Activated naive CD8-positive, alpha-beta T cell (primary cell): ENCODE data around the gene CLEC2D.
A peak's percentile ranks its signal among the peaks of the same experiment; 100 is the strongest.
"Not testable (repeated sequence)": the region's sequence is repeated elsewhere in the genome, so short reads cannot be mapped to it uniquely, and the experiment has no call there.

ENCODE experiments used
- H3K27ac Mint-ChIP-seq: one replicate; pipeline ENCODE4 v1.8.0; 2021; ENCODE audit warnings: mixed read lengths
- H3K27me3 Mint-ChIP-seq: one replicate; pipeline ENCODE4 v1.8.0; 2021; ENCODE audit warnings: mixed read lengths
- H3K36me3 Mint-ChIP-seq: one replicate; pipeline ENCODE4 v1.8.0; 2021; ENCODE audit warnings: mixed read lengths
- H3K4me1 Mint-ChIP-seq: one replicate; pipeline ENCODE4 v1.8.0; 2021; ENCODE audit warnings: low read depth, mixed read lengths
- H3K4me3 Mint-ChIP-seq: one replicate; pipeline ENCODE4 v1.8.0; 2021; ENCODE audit warnings: mild to moderate bottlenecking, mixed read lengths
- H3K9me3 Mint-ChIP-seq: one replicate; pipeline ENCODE4 v1.8.0; 2021; ENCODE audit warnings: low read depth, mixed read lengths

Gene CLEC2D

DNA sequence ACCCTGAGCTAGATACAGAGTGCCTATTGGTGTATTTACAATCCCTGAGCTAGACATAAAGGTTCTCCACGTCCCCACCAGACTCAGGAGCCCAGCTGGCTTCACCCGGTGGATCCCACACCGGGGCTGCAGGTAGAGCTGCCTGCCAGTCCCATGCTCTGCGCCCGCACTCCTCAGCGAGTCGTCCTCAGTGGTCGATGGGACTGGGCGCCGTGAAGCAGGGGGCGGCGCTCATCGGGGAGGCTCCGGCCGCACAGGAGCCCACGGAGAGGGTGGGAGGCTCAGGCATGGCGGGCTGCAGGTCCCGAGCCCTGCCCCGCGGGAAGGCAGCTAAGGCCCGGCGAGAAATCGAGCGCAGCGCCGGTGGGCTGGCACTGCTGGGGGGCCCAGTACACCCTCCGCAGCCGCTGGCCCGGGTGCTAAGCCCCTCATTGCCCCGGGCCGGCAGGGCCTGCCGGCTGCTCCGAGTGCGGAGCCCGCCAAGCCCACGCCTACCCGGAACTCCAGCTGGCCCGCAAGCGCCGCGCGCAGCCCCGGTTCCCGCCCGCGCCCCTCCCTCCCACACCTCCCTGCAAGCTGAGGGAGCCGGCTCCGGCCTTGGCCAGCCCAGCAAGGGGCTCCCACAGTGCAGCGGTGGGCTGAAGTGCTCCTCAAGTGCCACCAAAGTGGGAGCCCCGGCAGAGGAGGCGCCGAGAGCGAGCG is 70.0 kb downstream of the CLEC2D start:
- H3K27ac Mint-ChIP-seq, H3K9me3 Mint-ChIP-seq, H3K36me3 Mint-ChIP-seq, H3K27me3 Mint-ChIP-seq, H3K4me3 Mint-ChIP-seq: not testable (repeated sequence)
- peaks cover 73% of the 10 kb centered on the region for H3K4me1 Mint-ChIP-seq

DNA sequence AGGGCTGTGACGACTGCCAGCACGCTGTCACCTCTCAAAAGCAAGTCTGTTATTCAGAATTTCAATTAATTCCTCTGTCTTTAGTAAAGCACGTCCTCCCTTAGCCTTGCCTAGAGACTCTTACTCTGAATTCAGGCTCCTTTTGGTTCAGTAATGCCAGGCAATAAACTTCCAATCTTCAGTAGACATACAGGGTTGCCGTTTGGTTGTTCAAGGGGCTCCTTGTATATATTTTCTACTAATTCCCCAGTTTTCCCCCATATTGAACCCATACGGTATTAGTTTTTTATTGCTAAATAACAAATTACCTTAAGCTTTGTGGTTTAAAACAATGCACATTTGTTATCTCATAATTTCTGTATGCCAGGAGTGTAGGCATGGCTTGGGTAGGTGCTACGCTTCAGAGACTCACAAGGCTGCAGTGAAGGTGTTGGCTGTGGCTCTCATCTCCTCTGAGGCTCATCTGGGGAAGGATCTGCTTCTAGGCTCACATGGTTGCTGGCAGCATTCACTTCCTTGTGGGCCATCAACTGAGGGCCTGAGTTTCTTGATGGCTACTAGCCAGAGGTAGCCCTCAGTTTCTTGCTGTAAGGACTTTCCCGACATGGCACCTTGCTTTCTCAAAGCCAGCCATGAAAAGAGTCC is 70.7 kb downstream of the CLEC2D start:
- Mint-ChIP-seq H3K27me3 (no peaks in the 10 kb centered on the region), H3K9me3 (peaks cover 4% of the 10 kb centered on the region), H3K27ac (peak overlapping the region; percentile 64), H3K36me3 (peaks cover 2% of the 10 kb centered on the region), H3K4me3 (peak overlapping the region; percentile 27), H3K4me1 (peaks cover 79% of the 10 kb centered on the region)

GRCh38 chr12:9741726-9742125 is 72.2 kb downstream of the CLEC2D start:
- Mint-ChIP-seq H3K27me3 (no peaks in the 10 kb centered on the region), H3K4me1 (peaks cover 72% of the 10 kb centered on the region), H3K9me3 (peaks cover 4% of the 10 kb centered on the region)

DNA sequence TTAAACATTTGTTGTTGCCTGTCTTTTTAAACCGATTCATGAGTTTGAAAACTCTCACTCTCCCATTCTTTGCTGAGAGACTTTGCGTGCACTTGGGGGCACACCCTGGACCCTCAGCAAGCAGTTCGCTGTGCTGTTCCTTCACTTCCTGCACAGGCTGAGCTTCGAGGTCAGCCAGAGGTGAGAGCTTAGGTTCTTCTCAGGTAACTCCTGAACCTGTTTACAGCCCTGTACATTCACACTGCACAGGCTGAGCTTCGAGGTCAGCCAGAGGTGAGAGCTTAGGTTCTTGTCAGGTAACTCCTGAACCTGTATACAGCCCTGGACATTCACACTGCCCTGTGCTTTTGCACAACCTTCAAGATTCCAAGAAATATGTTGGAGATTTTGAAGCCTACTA is 73.1 kb downstream of the CLEC2D start:
- Mint-ChIP-seq H3K9me3 (peaks cover 4% of the 10 kb centered on the region), H3K27ac (peak overlapping the region; percentile 88), H3K4me1 (peaks cover 63% of the 10 kb centered on the region), H3K27me3 (no peaks in the 10 kb centered on the region), H3K36me3 (peaks cover 2% of the 10 kb centered on the region), H3K4me3 (peak overlapping the region; percentile 79)

More at GRCh38 chr12:9741726-9742125, 72.2 kb downstream of the CLEC2D start:
- H3K27ac Mint-ChIP-seq = peak overlapping the region; percentile 88
- H3K4me3 Mint-ChIP-seq = peak overlapping the region; percentile 75
- H3K36me3 Mint-ChIP-seq = peaks cover 2% of the 10 kb centered on the region

DNA sequence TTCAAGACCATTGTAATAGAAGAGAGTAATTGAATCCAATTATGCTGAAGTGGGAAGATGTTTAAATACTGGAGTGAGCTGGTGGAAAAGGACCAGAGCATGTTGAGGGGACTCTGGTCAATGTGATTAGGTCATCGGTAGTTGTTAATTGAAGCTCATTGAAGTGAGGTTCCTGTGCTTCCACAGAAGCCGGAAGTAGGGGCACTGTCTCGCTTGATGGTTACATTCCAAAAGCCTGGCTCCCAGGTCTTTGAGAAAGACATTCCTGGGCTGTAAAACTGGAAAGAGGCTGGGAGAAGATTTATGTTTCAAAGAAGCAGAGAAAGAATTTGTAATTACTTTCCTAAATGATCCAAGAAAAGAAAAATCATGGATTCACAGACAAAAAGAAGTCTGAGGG is 75.7 kb downstream of the CLEC2D start:
- Mint-ChIP-seq H3K27ac (peak overlapping the region; percentile 35), H3K4me1 (peaks cover 47% of the 10 kb centered on the region), H3K36me3 (peaks cover 2% of the 10 kb centered on the region), H3K4me3 (no peak overlapping the region), H3K9me3 (peaks cover 4% of the 10 kb centered on the region), H3K27me3 (no peaks in the 10 kb centered on the region)
